ENCODE measurements around the gene B3GAT2. TPM values are rescaled to one million over a fixed set of nuclear protein-coding genes. Genes with fewer than 3 reads are reported as not detected.

The B3GAT2 gene
- total and polyA plus RNA-seq, 2 donors (not counting 1 experiment from before 2014, with no cell fraction given): not detected

GRCh38 chr6:70901324-70901723, 55.5 kb downstream of the B3GAT2 start:
- Histone ChIP-seq H3K4me1 (ENCODE audit: control insufficient read depth, extremely low read depth, insufficient read depth, low read length) (no peaks in the 10 kb centered on the region), H3K27me3 (ENCODE audit: control insufficient read depth, insufficient read depth, low read length) (no peaks in the 10 kb centered on the region), H3K27ac (ENCODE audit: insufficient read depth, low read length) (no peak overlapping the region), H3K79me2 (ENCODE audit: control insufficient read depth, insufficient read depth, low read length) (no peaks in the 10 kb centered on the region), H2AFZ (ENCODE audit: low read length) (no peak overlapping the region), H3K9ac (ENCODE audit: insufficient read depth, low read length) (no peak overlapping the region), H3K9me3 (ENCODE audit: control insufficient read depth, insufficient read depth, low read depth, low read length) (no peaks in the 10 kb centered on the region), H3K4me3 (replicated peaks in 1 of 4; ENCODE audit: control extremely low read depth in 1 of 4, insufficient read depth in 1 of 4, low read depth in 3 of 4, low read length in 4 of 4) (no peak overlapping the region), H3K36me3 (ENCODE audit: control insufficient read depth, insufficient read depth, low read length) (no peaks in the 10 kb centered on the region), H3K4me2 (ENCODE audit: extremely low read depth, insufficient read depth, low read length) (no peak overlapping the region), H4K20me1 (ENCODE audit: control insufficient read depth, extremely low read depth, insufficient read depth, low read length) (no peaks in the 10 kb centered on the region)
- TF ChIP-seq EZH2 (IDR thresholded peaks at IDR 0.05; ENCODE audit: low read length, missing control alignments): no peak
- TF ChIP-seq, protein P1, sequence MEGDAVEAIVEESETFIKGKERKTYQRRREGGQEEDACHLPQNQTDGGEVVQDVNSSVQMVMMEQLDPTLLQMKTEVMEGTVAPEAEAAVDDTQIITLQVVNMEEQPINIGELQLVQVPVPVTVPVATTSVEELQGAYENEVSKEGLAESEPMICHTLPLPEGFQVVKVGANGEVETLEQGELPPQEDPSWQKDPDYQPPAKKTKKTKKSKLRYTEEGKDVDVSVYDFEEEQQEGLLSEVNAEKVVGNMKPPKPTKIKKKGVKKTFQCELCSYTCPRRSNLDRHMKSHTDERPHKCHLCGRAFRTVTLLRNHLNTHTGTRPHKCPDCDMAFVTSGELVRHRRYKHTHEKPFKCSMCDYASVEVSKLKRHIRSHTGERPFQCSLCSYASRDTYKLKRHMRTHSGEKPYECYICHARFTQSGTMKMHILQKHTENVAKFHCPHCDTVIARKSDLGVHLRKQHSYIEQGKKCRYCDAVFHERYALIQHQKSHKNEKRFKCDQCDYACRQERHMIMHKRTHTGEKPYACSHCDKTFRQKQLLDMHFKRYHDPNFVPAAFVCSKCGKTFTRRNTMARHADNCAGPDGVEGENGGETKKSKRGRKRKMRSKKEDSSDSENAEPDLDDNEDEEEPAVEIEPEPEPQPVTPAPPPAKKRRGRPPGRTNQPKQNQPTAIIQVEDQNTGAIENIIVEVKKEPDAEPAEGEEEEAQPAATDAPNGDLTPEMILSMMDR (conservative IDR thresholded peaks at IDR 0.05 in 1 of 2, IDR thresholded peaks at IDR 0.05 in 1 of 2; ENCODE audit: low read depth in 1 of 2, low read length in 2 of 2): peak; percentile 21 to 39
- DNase-seq (ENCODE audit: low read depth in 2 of 2): peak in 1 of 2 donors; percentile 1

DNA sequence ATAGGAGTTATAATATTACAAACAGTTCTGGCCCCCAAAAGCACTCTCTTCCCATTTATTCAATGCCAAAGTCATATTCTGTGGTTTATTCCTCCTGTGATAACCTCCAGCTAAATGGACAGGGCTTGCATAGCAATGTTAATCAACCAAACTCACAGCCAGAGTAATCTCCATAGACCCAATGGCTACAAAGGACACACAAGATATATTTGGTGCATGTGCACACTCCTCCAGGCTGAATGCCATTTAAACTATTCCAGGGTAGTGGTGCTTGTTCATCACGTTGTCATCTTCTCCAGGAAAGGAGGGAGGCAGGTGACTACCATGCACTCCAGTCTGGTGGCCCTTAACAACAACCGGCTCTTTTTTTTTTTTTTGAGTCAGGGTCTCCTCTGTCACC, 56.8 kb downstream of the B3GAT2 start:
- H3K79me2 ChIP-seq (ENCODE audit: control insufficient read depth, insufficient read depth, low read length): no peaks in the 10 kb centered on the region
- TF ChIP-seq, protein P1 (conservative IDR thresholded peaks at IDR 0.05 in 1 of 2, IDR thresholded peaks at IDR 0.05 in 1 of 2; ENCODE audit: low read depth in 1 of 2, low read length in 2 of 2): no peak
- no peaks in the 10 kb centered on the region for H3K9me3 ChIP-seq (ENCODE audit: control insufficient read depth, insufficient read depth, low read depth, low read length)
- no peaks in the 10 kb centered on the region for H4K20me1 ChIP-seq (ENCODE audit: control insufficient read depth, extremely low read depth, insufficient read depth, low read length)
- H2AFZ ChIP-seq (ENCODE audit: low read length): no peak overlapping the region
- H3K9ac ChIP-seq (ENCODE audit: insufficient read depth, low read length): no peak overlapping the region
- DNase-seq (ENCODE audit: low read depth in 2 of 2): no peak
- H3K4me3 ChIP-seq (replicated peaks in 1 of 4; ENCODE audit: control extremely low read depth in 1 of 4, insufficient read depth in 1 of 4, low read depth in 3 of 4, low read length in 4 of 4): no peak overlapping the region
- H3K4me1 ChIP-seq (ENCODE audit: control insufficient read depth, extremely low read depth, insufficient read depth, low read length): no peaks in the 10 kb centered on the region
- H3K36me3 ChIP-seq (ENCODE audit: control insufficient read depth, insufficient read depth, low read length): no peaks in the 10 kb centered on the region
- no peak overlapping the region for H3K27ac ChIP-seq (ENCODE audit: insufficient read depth, low read length)
- no peak overlapping the region for H3K4me2 ChIP-seq (ENCODE audit: extremely low read depth, insufficient read depth, low read length)
- H3K27me3 ChIP-seq (ENCODE audit: control insufficient read depth, insufficient read depth, low read length): no peaks in the 10 kb centered on the region

DNA sequence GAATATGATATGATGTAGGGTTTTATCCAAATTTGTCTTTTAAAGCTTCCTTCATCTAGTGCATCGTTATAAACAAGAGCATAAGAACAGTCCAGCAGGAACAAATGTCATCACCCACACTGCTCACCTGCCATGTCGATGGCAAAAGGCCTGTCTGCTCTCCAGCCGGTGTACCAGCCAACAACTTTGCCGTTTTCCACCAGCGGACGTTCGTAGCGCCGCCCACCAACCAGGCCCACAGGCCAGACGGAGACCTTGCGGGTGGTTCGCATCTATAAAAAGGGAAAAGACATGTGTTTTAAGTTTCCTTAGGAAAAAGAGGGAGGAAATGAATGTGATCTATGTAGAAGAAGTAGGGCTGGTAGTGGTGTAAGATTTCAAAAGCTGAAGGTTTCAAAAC, 62.9 kb downstream of the B3GAT2 start:
- Histone ChIP-seq H3K9ac (ENCODE audit: insufficient read depth, low read length) (no peak overlapping the region), H2AFZ (ENCODE audit: low read length) (no peak overlapping the region), H3K36me3 (ENCODE audit: control insufficient read depth, insufficient read depth, low read length) (no peaks in the 10 kb centered on the region), H3K27ac (ENCODE audit: insufficient read depth, low read length) (no peak overlapping the region), H3K4me1 (ENCODE audit: control insufficient read depth, extremely low read depth, insufficient read depth, low read length) (no peaks in the 10 kb centered on the region), H4K20me1 (ENCODE audit: control insufficient read depth, extremely low read depth, insufficient read depth, low read length) (no peaks in the 10 kb centered on the region), H3K9me3 (ENCODE audit: control insufficient read depth, insufficient read depth, low read depth, low read length) (no peaks in the 10 kb centered on the region), H3K4me3 (replicated peaks in 1 of 4; ENCODE audit: control extremely low read depth in 1 of 4, insufficient read depth in 1 of 4, low read depth in 3 of 4, low read length in 4 of 4) (no peak overlapping the region), H3K27me3 (ENCODE audit: control insufficient read depth, insufficient read depth, low read length) (no peaks in the 10 kb centered on the region), H3K4me2 (ENCODE audit: extremely low read depth, insufficient read depth, low read length) (no peak overlapping the region), H3K79me2 (ENCODE audit: control insufficient read depth, insufficient read depth, low read length) (no peaks in the 10 kb centered on the region)
- no peak for DNase-seq (ENCODE audit: low read depth in 2 of 2)
- TF ChIP-seq, protein P1 (conservative IDR thresholded peaks at IDR 0.05 in 1 of 2, IDR thresholded peaks at IDR 0.05 in 1 of 2; ENCODE audit: low read depth in 1 of 2, low read length in 2 of 2): no peak
- TF ChIP-seq EZH2 (IDR thresholded peaks at IDR 0.05; ENCODE audit: low read length, missing control alignments): no peak
